Tibial nerve (tissue), 3 donors: ENCODE results near the gene RNU5B-1.

Experiments
- CTCF ChIP-seq, 5 experiments: fragments of 200-600 bp in 3 of 5; fragments of 450-650 bp in 2 of 5; sonication (generic) in 3 of 5; IDR thresholded peaks; one replicate each; pipeline ENCODE4 v1.5.1; 2016 to 2019; ENCODE audit warnings: antibody characterized with exemption in 5 of 5, mild to moderate bottlenecking in 3 of 5, moderate library complexity in 2 of 5
- POLR2A ChIP-seq, 2 donors: fragments of 450-650 bp; IDR thresholded peaks; one replicate each; pipeline ENCODE4 v1.6.1; 2017; ENCODE audit warnings: antibody characterized with exemption in 2 of 2, mild to moderate bottlenecking in 2 of 2, moderate library complexity in 2 of 2

- TF ChIP-seq CTCF (IDR thresholded peaks at IDR 0.05), result no peak
- no peak for TF ChIP-seq POLR2A (IDR thresholded peaks at IDR 0.05)
Observed at GRCh38 chr15:65323071-65323511, 18.6 kb downstream of the RNU5B-1 start.
